Measurements from ENCODE around the gene TYMP.

DNA sequence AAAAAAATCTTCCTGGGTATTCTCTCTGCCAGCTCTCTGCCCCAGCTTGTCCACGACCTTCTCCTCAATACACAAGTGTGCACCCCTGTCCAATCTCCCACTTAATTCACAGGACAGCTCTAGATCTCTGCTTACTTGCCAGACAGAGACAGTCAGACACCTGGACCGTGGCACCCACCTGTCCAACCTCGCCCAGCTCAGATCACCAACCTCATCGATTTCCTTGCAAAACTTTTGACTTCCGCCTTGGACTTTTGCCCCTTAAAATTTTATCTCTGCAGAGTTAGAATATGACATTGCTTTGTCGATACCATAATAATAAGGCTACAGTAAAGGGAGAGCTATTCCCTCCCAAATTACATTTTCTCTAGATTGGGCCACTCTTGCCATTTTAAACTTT is 32.7 kb downstream of the TYMP start:
- no peak for TF ChIP-seq POLR2AphosphoS5 (IDR thresholded peaks at IDR 0.05)
- TF ChIP-seq, protein P1, sequence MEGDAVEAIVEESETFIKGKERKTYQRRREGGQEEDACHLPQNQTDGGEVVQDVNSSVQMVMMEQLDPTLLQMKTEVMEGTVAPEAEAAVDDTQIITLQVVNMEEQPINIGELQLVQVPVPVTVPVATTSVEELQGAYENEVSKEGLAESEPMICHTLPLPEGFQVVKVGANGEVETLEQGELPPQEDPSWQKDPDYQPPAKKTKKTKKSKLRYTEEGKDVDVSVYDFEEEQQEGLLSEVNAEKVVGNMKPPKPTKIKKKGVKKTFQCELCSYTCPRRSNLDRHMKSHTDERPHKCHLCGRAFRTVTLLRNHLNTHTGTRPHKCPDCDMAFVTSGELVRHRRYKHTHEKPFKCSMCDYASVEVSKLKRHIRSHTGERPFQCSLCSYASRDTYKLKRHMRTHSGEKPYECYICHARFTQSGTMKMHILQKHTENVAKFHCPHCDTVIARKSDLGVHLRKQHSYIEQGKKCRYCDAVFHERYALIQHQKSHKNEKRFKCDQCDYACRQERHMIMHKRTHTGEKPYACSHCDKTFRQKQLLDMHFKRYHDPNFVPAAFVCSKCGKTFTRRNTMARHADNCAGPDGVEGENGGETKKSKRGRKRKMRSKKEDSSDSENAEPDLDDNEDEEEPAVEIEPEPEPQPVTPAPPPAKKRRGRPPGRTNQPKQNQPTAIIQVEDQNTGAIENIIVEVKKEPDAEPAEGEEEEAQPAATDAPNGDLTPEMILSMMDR (IDR thresholded peaks at IDR 0.05) = no peak
